HCT116 (cell line): Measurements from ENCODE around the gene NFIX. TPM values are rescaled to one million over a fixed set of nuclear protein-coding genes. Genes with fewer than 3 reads are reported as not detected.

ENCODE experiments used
- ATAC-seq: fragments of 200-7000 bp; cut with Tn5 transposase; 2 replicates; pipeline ENCODE4 v1.9.1; 2020; ENCODE audit warnings: mild to moderate bottlenecking, moderate library complexity
- BruUV-seq: library from RNA; stranded (reverse); fragments of 400-500 nt; replicated peaks from 2 replicates; lab custom pipeline; 2021; lab: Mats Ljungman, UMichigan
- CTCF ChIA-PET: fragments of 300-600 bp; sonication (Branson Sonifier 250); formaldehyde crosslinking; loops from one replicate; lab custom pipeline; 2021; ENCODE audit warnings: antibody characterized with exemption; lab: Charles Lee
- POLR2A ChIA-PET: fragments of 300-600, 350-600 bp; sonication (Branson Sonifier 250); formaldehyde crosslinking; loops from one replicate; lab custom pipeline; 2021; ENCODE audit warnings: antibody characterized with exemption; lab: Charles Lee
- RAD21 ChIA-PET, 2 experiments: fragments of 300-600 bp; sonication (Branson Sonifier 250); formaldehyde crosslinking; loops; one replicate each; lab custom pipeline; 2023; ENCODE audit warnings: low total read pairs in 2 of 2; ENCODE audit not compliant: uncharacterized antibody in 2 of 2, unreplicated experiment in 2 of 2, low non-redundant PET in 1 of 2; lab: Charles Lee
- DNase-seq: peaks from one replicate; pipeline ENCODE4 v3.0.0-alpha.2; 2010; ENCODE audit warnings: low read depth, low spot score
- H2AFZ ChIP-seq: fragments of 200-600 bp; shearing (Covaris generic), sonication (generic); 2 replicates; pipeline ENCODE4 v1.6.1; 2017; ENCODE audit warnings: low read depth, mixed run types, mixed read lengths, antibody characterized with exemption, low read length; ENCODE audit not compliant: poor library complexity, severe bottlenecking
- H3K27ac ChIP-seq: 2 replicates; pipeline ENCODE4 v1.5.1; 2012; ENCODE audit warnings: low read depth, low read length
- H3K27me3 ChIP-seq: fragments of 200-600 bp; sonication (generic); 2 replicates; pipeline ENCODE4 v1.6.1; 2016; ENCODE audit warnings: mixed run types, low read length, mixed read lengths; ENCODE audit not compliant: insufficient read depth
- H3K36me3 ChIP-seq, 2 experiments: fragments of 200-500 bp in 1 of 2; fragments of 200-600 bp in 1 of 2; sonication (Bioruptor generic) in 1 of 2; sonication (generic) in 1 of 2; 2 replicates each; pipeline versions ENCODE4 v1.5.1 to v1.6.1; 2014 to 2016; ENCODE audit warnings: low read length in 2 of 2, inconsistent platforms in 1 of 2, mixed read lengths in 1 of 2, mixed run types in 1 of 2; ENCODE audit not compliant: insufficient read depth in 2 of 2, control insufficient read depth in 1 of 2
- H3K4me1 ChIP-seq, 2 experiments: fragments of 200-600 bp in 1 of 2; sonication (generic) in 1 of 2; 2 replicates each; pipeline versions ENCODE4 v1.5.1 to v1.6.1; 2012 to 2017; ENCODE audit warnings: low read length in 2 of 2, inconsistent platforms in 1 of 2, mild to moderate bottlenecking in 1 of 2, mixed read lengths in 1 of 2, mixed run types in 1 of 2, moderate library complexity in 1 of 2; ENCODE audit not compliant: insufficient read depth in 2 of 2, control insufficient read depth in 1 of 2
- H3K4me2 ChIP-seq: fragments of 200-600 bp; sonication (generic); 2 replicates; pipeline ENCODE4 v1.6.1; 2017; ENCODE audit warnings: mixed run types, low read length, mixed read lengths
- H3K4me3 ChIP-seq, 2 experiments: fragments of 200-600 bp in 1 of 2; sonication (generic) in 1 of 2; replicated peaks in 1 of 2; 2 replicates each; pipeline ENCODE4 v1.5.1; 2011 to 2016; ENCODE audit warnings: low read length in 2 of 2, control low read depth in 1 of 2, low read depth in 1 of 2, mild to moderate bottlenecking in 1 of 2, mixed read lengths in 1 of 2, mixed run types in 1 of 2
- H3K79me2 ChIP-seq: fragments of 200-600 bp; sonication (generic); 2 replicates; pipeline ENCODE4 v1.6.1; 2017; ENCODE audit warnings: mild to moderate bottlenecking, mixed run types, low read length, moderate library complexity, mixed read lengths; ENCODE audit not compliant: insufficient read depth
- H3K9ac ChIP-seq: fragments of 200-600 bp; sonication (generic); 2 replicates; pipeline ENCODE4 v1.6.1; 2016; ENCODE audit warnings: low read length, mixed read lengths
- H3K9me2 ChIP-seq: fragments of 200-600 bp; sonication (generic), shearing (Covaris generic); 2 replicates; pipeline ENCODE4 v1.6.1; 2017; ENCODE audit warnings: mixed run types, mild to moderate bottlenecking, moderate library complexity; ENCODE audit not compliant: insufficient read depth
- H3K9me3 ChIP-seq, 2 experiments: fragments of 200-500 bp in 1 of 2; fragments of 200-600 bp in 1 of 2; sonication (Bioruptor generic) in 1 of 2; sonication (generic) in 1 of 2; 2 replicates each; pipeline ENCODE4 v1.6.1; 2014 to 2017; ENCODE audit warnings: low read length in 2 of 2, mixed read lengths in 2 of 2, inconsistent platforms in 1 of 2, low read depth in 1 of 2, mild to moderate bottlenecking in 1 of 2, mixed run types in 1 of 2, moderate library complexity in 1 of 2; ENCODE audit not compliant: control insufficient read depth in 1 of 2, insufficient read depth in 1 of 2
- H4K20me1 ChIP-seq: fragments of 200-600 bp; sonication (generic), shearing (Covaris generic); 2 replicates; pipeline ENCODE4 v1.6.1; 2017; ENCODE audit warnings: mixed run types, mild to moderate bottlenecking, moderate library complexity; ENCODE audit not compliant: insufficient read depth
- ELF1 ChIP-seq: IDR thresholded peaks from 2 replicates; pipeline ENCODE4 v1.6.1; 2012; ENCODE audit warnings: low read depth, borderline replicate concordance
- EZH2 ChIP-seq: fragments of 200-600 bp; sonication (generic); IDR thresholded peaks from 2 replicates; pipeline ENCODE4 v1.6.1; 2017; ENCODE audit warnings: antibody characterized with exemption, mixed run types
- FOSL1 ChIP-seq: IDR thresholded peaks from 2 replicates; pipeline ENCODE4 v1.6.1; 2012; ENCODE audit warnings: low read depth
- RAD21 ChIP-seq: IDR thresholded peaks from 2 replicates; pipeline ENCODE4 v1.6.1; 2012; ENCODE audit warnings: low read depth, mild to moderate bottlenecking
- SP1 ChIP-seq: IDR thresholded peaks from 2 replicates; pipeline ENCODE4 v1.6.1; 2012; ENCODE audit warnings: low read depth
- YY1 ChIP-seq: IDR thresholded peaks from 2 replicates; pipeline ENCODE4 v1.6.1; 2011; ENCODE audit warnings: low read length, low read depth, moderate library complexity, mild to moderate bottlenecking; ENCODE audit not compliant: insufficient replicate concordance; ENCODE audit errors: extremely low read depth
- ZNF274 ChIP-seq: fragments of 200-500 bp; sonication (Bioruptor generic); IDR thresholded peaks from 2 replicates; pipeline ENCODE4 v1.6.1; 2014; ENCODE audit warnings: mild to moderate bottlenecking, low read depth, low read length, inconsistent platforms
- intact Hi-C: fragments of 100-400 bp; cut with micrococcal nuclease; formaldehyde crosslinking; loops from 2 replicates; pipeline ENCODE4 v1.10.0; 2022
- total RNA-seq: library from RNA; stranded (reverse); gene quantifications from one replicate; pipeline ENCODE4 v1.2.1, GENCODE V29; 2021; ENCODE audit not compliant: unreplicated experiment
- TF ChIP-seq, protein P1 (sequence below), 3 experiments: fragments of 200-600 bp in 1 of 3; sonication (generic) in 1 of 3; IDR thresholded peaks in 2 of 3; conservative IDR thresholded peaks in 1 of 3; 2 replicates each; pipeline ENCODE4 v1.5.1; 2012 to 2017; ENCODE audit warnings: low read depth in 2 of 3, low read length in 2 of 3, antibody characterized with exemption in 1 of 3, borderline replicate concordance in 1 of 3, control low read depth in 1 of 3, mild to moderate bottlenecking in 1 of 3, mixed read lengths in 1 of 3, mixed run types in 1 of 3, moderate library complexity in 1 of 3; ENCODE audit not compliant: insufficient read depth in 1 of 3
- TF ChIP-seq, protein P2 (sequence below): IDR thresholded peaks from 2 replicates; pipeline ENCODE4 v1.6.1; 2011; ENCODE audit warnings: mild to moderate bottlenecking, low read length, moderate library complexity; ENCODE audit not compliant: insufficient replicate concordance; ENCODE audit errors: extremely low read depth

NFIX gene
- total RNA-seq, 1 experiment from 2014 or later, result 34.8 TPM

DNA sequence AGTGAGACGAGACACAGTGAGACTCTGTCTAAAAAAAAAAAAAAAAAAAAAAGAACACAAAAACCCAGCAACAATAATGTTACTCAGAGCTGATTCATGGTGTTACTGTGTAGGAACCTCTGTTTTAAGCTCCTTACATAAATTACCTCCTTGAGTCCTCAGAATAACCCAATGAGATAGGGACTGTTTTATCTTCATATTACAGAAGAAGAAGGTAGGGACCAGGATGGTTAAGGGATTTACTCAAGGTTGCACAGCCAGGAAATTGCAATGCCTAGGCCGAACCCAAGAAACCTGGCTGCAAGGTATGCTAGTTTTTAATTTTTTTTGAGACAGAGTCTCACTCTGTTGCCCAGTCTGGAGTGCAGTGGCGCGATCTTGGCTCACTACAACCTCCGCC is 27.4 kb upstream of the NFIX start:
- Histone ChIP-seq H3K27me3 (no peaks in the 10 kb centered on the region), H3K9me3 (no peaks in the 10 kb centered on the region), H3K9ac (no peak overlapping the region), H3K9me2 (no peaks in the 10 kb centered on the region), H3K79me2 (no peaks in the 10 kb centered on the region), H3K4me2 (no peak overlapping the region), H3K27ac (no peak overlapping the region), H3K36me3 (no peaks in the 10 kb centered on the region), H4K20me1 (no peaks in the 10 kb centered on the region), H2AFZ (no peak overlapping the region), H3K4me1 (peaks cover 3 to 18% of the 10 kb centered on the region in 2 experiments; a peak in 3 of 4 replicates)
- no TSS peak for BruUV-seq
- RAD21 ChIA-PET, result no interaction called here
- CTCF ChIA-PET, result interaction anchor here (1.0 to 1.3 kb wide), 3 partner anchors 10 to 126 kb away, joined by 3 to 5 read pairs (median 5); no protein-coding TSS in a partner anchor
- DNase-seq, result no peak
- ATAC-seq, result no peak
- TF ChIP-seq, protein P1, sequence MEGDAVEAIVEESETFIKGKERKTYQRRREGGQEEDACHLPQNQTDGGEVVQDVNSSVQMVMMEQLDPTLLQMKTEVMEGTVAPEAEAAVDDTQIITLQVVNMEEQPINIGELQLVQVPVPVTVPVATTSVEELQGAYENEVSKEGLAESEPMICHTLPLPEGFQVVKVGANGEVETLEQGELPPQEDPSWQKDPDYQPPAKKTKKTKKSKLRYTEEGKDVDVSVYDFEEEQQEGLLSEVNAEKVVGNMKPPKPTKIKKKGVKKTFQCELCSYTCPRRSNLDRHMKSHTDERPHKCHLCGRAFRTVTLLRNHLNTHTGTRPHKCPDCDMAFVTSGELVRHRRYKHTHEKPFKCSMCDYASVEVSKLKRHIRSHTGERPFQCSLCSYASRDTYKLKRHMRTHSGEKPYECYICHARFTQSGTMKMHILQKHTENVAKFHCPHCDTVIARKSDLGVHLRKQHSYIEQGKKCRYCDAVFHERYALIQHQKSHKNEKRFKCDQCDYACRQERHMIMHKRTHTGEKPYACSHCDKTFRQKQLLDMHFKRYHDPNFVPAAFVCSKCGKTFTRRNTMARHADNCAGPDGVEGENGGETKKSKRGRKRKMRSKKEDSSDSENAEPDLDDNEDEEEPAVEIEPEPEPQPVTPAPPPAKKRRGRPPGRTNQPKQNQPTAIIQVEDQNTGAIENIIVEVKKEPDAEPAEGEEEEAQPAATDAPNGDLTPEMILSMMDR (IDR thresholded peaks at IDR 0.05 in 2 of 3, conservative IDR thresholded peaks at IDR 0.05 in 1 of 3; ENCODE audit: borderline replicate concordance in 1 of 3, insufficient read depth in 1 of 3, low read depth in 2 of 3, low read length in 2 of 3), result no peak
- TF ChIP-seq ELF1 (no peak), RAD21 (no peak), FOSL1 (no peak), EZH2 (no peak), SP1 (no peak), ZNF274 (no peak), YY1 (no peak)
- TF ChIP-seq, protein P2, sequence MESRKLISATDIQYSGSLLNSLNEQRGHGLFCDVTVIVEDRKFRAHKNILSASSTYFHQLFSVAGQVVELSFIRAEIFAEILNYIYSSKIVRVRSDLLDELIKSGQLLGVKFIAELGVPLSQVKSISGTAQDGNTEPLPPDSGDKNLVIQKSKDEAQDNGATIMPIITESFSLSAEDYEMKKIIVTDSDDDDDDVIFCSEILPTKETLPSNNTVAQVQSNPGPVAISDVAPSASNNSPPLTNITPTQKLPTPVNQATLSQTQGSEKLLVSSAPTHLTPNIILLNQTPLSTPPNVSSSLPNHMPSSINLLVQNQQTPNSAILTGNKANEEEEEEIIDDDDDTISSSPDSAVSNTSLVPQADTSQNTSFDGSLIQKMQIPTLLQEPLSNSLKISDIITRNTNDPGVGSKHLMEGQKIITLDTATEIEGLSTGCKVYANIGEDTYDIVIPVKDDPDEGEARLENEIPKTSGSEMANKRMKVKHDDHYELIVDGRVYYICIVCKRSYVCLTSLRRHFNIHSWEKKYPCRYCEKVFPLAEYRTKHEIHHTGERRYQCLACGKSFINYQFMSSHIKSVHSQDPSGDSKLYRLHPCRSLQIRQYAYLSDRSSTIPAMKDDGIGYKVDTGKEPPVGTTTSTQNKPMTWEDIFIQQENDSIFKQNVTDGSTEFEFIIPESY, result no peak
- TF ChIP-seq, all 23 proteins: peak for 0
- intact Hi-C loops, result no loop called here
- no peak overlapping the region for H3K4me3 ChIP-seq
- POLR2A ChIA-PET, result no interaction called here
